ENCODE measurements around the gene SERBP1. TPM values are rescaled to one million over a fixed set of nuclear protein-coding genes. Genes with fewer than 3 reads are reported as not detected.

The SERBP1 gene
- total RNA-seq, 1 donor from 2014 or later = 265 TPM

DNA sequence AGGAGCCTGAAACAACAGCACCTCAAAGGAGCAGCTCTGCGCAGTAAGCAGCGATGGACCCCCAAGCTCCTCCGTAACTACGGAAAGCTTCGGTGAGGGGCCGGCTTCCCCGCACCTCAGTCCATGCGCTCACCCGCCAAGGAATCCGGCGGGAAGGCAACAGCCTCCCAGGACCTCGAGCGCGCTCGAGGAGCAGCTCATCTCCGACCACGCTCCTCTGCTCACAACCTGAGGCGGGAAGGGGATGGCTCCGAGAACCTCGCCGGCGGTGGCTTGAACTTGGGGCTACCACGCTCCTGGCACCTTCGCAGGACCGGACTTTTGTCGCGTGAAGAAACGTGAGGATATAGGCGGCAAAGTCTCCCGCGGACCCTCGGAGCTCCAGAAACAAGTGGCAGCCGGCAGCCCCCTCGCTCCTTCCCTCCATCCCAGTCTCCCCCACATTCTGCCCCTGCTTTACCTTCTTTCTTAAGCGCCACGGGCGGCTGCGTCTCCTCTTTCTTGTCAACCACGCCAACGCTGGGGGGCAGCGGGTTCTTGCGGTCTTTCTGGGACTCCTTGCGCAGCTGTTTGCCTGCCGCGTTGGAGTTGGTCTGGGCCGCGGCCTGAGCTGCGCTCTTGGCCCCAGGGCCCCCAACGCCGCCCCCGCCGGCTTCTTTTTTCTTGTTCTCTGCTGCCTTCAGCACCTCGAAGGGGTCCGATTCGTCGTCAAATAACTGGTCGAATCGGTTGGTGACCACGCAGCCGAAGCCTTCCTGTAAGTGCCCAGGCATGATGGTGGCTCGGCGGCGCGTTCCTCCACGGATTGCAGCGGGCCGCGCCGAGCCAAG, 459 bp downstream of the SERBP1 start:
- Mint-ChIP-seq H3K4me3 (ENCODE audit: low read depth) (peak overlapping the region; percentile 86), H3K36me3 (ENCODE audit: insufficient read depth) (peaks cover 18% of the 10 kb centered on the region), H3K27me3 (no peaks in the 10 kb centered on the region), H3K4me1 (ENCODE audit: low read depth) (peaks cover 31% of the 10 kb centered on the region), H3K9me3 (ENCODE audit: low read depth) (no peaks in the 10 kb centered on the region), H3K27ac (peak overlapping the region; percentile 96)
- DNase-seq (ENCODE audit: low spot score, unreplicated experiment) = peak; percentile 12
- TF ChIP-seq, protein P1, sequence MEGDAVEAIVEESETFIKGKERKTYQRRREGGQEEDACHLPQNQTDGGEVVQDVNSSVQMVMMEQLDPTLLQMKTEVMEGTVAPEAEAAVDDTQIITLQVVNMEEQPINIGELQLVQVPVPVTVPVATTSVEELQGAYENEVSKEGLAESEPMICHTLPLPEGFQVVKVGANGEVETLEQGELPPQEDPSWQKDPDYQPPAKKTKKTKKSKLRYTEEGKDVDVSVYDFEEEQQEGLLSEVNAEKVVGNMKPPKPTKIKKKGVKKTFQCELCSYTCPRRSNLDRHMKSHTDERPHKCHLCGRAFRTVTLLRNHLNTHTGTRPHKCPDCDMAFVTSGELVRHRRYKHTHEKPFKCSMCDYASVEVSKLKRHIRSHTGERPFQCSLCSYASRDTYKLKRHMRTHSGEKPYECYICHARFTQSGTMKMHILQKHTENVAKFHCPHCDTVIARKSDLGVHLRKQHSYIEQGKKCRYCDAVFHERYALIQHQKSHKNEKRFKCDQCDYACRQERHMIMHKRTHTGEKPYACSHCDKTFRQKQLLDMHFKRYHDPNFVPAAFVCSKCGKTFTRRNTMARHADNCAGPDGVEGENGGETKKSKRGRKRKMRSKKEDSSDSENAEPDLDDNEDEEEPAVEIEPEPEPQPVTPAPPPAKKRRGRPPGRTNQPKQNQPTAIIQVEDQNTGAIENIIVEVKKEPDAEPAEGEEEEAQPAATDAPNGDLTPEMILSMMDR (IDR thresholded peaks at IDR 0.05; ENCODE audit: unreplicated experiment) = no peak

DNA sequence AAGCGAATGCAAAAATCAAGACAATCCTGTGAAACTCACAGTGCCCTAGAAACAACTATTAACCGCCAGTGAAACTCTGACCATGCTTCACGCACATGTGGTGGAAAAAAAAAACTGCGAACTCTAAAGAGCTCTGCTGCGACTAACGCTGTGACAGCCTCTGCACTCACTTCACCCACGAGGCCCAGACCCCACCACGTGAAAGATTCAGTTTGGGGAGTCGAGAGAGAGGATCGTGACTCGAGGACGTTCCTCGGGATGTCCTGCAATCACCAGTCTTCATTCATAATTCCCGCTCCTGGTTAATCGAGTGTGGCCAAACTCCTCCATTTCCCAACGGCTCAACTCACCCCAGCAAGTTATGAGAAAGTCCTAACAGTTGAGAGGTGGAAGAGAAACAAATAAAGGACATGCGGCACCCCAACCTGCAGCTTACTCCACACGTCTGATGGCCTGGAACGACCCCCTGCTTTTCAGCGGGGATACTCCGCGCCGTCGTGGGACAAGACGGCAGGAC, 1.1 kb downstream of the SERBP1 start:
- TF ChIP-seq, protein P1 (IDR thresholded peaks at IDR 0.05; ENCODE audit: unreplicated experiment) = no peak
- Mint-ChIP-seq H3K36me3 (ENCODE audit: insufficient read depth) (peaks cover 22% of the 10 kb centered on the region), H3K4me3 (ENCODE audit: low read depth) (peak overlapping the region; percentile 86), H3K27ac (peak overlapping the region; percentile 96), H3K27me3 (no peaks in the 10 kb centered on the region), H3K4me1 (ENCODE audit: low read depth) (peaks cover 31% of the 10 kb centered on the region), H3K9me3 (ENCODE audit: low read depth) (no peaks in the 10 kb centered on the region)
- no peak for DNase-seq (ENCODE audit: low spot score, unreplicated experiment)

DNA sequence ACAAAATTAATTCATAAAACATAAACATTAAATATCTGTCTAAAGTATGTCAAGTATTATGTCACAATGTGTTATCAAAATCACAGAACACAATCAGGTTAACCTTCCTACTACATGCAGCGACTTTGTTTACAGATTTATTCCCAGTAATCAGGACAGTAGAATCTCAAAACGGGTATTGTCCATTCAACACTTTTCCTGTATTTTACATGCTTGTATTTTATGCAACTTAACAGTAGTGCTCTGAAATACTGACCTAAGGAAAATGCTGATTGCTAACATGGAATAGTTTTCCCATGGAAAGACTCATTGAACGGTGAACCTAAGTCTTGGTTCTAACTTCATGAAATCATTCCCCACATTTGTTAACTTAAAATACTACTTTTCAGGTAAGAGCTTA, 2.3 kb downstream of the SERBP1 start:
- Mint-ChIP-seq H3K4me1 (ENCODE audit: low read depth) (peaks cover 31% of the 10 kb centered on the region), H3K36me3 (ENCODE audit: insufficient read depth) (peaks cover 29% of the 10 kb centered on the region), H3K27ac (peak overlapping the region; percentile 96), H3K9me3 (ENCODE audit: low read depth) (no peaks in the 10 kb centered on the region), H3K4me3 (ENCODE audit: low read depth) (peak overlapping the region; percentile 86), H3K27me3 (no peaks in the 10 kb centered on the region)
- DNase-seq (ENCODE audit: low spot score, unreplicated experiment) = no peak
- TF ChIP-seq, protein P1 (IDR thresholded peaks at IDR 0.05; ENCODE audit: unreplicated experiment) = no peak

DNA sequence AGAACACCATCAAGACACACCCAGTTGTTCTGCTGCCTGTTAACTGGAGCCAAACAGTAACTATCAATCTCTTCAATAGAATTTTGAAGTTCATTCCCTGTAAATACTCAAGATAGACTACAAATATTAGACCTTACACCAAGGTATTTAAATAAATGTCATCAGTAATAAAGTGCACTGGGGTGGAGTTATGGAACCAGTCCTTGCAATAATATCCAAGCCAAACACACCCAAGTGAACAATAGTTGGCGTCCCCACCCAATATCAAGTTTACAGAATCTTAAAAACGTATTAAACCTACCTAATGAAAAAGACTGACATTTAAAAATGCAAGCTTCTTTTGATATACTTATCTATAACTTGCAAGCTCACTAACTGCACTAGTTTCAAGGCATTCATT, 2.7 kb downstream of the SERBP1 start:
- Mint-ChIP-seq H3K4me1 (ENCODE audit: low read depth) (peaks cover 31% of the 10 kb centered on the region), H3K9me3 (ENCODE audit: low read depth) (no peaks in the 10 kb centered on the region), H3K27ac (no peak overlapping the region), H3K27me3 (no peaks in the 10 kb centered on the region), H3K36me3 (ENCODE audit: insufficient read depth) (peaks cover 32% of the 10 kb centered on the region), H3K4me3 (ENCODE audit: low read depth) (peak overlapping the region; percentile 86)
- TF ChIP-seq, protein P1 (IDR thresholded peaks at IDR 0.05; ENCODE audit: unreplicated experiment) = no peak
- DNase-seq (ENCODE audit: low spot score, unreplicated experiment) = no peak

DNA sequence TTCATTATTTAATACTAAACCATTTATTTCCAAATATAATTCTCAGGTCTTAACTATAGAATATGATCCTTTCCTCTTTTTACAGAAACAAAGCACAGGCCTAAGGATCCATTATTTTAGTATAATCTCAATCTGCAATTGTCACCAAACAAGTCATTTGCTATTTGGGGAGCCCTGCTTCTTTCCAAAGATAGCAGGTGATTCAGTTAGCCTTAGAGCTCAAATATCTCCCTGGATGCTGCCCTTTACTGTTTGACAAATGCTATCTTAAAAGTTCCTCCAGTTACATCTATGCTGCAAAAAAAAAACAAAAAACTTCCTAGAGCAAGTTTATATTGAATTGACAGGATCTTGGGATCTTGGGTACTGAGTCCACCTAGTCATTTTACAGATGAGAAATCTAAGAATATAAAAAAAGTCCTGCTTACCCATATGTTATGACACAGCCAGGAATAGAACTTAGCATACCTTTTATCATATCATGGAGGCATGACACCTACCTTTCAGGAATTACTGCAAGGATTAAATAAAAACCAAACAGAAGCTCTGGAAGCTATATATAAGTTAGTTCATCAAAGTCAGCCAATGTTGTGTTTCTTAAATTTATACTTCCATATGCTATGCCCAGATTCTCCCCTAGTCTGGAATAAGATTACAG, 9.2 kb downstream of the SERBP1 start:
- no peak for DNase-seq (ENCODE audit: low spot score, unreplicated experiment)
- no peak overlapping the region for H3K27ac Mint-ChIP-seq
- no peak overlapping the region for H3K4me3 Mint-ChIP-seq (ENCODE audit: low read depth)
- H3K36me3 Mint-ChIP-seq (ENCODE audit: insufficient read depth) = peaks cover 46% of the 10 kb centered on the region
- H3K27me3 Mint-ChIP-seq = no peaks in the 10 kb centered on the region
- H3K4me1 Mint-ChIP-seq (ENCODE audit: low read depth) = peaks cover 4% of the 10 kb centered on the region
- no peaks in the 10 kb centered on the region for H3K9me3 Mint-ChIP-seq (ENCODE audit: low read depth)
- TF ChIP-seq, protein P1 (IDR thresholded peaks at IDR 0.05; ENCODE audit: unreplicated experiment) = no peak

Data from progenitor cell of endocrine pancreas (in vitro differentiated cells).